HepG2 (cell line): ENCODE measurements around the gene AADACL4. TPM values are rescaled to one million over a fixed set of nuclear protein-coding genes. Genes with fewer than 3 reads are reported as not detected.

ENCODE experiments used
- ATAC-seq: fragments of 200-7000 bp; cut with Tn5 transposase; 3 replicates; pipeline ENCODE4 v1.9.1; 2020; ENCODE audit warnings: mild to moderate bottlenecking, moderate library complexity
- BruUV-seq: library from RNA; stranded (reverse); fragments of 400-500 nt; replicated peaks from 2 replicates; lab custom pipeline; 2021; lab: Mats Ljungman, UMichigan
- CTCF ChIA-PET: fragments of 300-600 bp; formaldehyde crosslinking; extraction: SDS; loops from one replicate; lab custom pipeline; 2021; ENCODE audit warnings: low total read pairs, inconsistent platforms, low intra/inter-chr PET ratio; lab: Yijun Ruan, JAX
- POLR2A ChIA-PET: fragments of 350-600 bp; sonication (Branson Sonifier 250); formaldehyde crosslinking; loops from one replicate; lab custom pipeline; 2020; ENCODE audit warnings: antibody characterized with exemption, inconsistent platforms; lab: Yijun Ruan, JAX
- DNase-seq: peaks from one replicate; pipeline ENCODE4 v3.0.0-alpha.2; 2015; ENCODE audit warnings: low spot score
- FAIRE-seq: peaks from 3 replicates; lab custom pipeline; 2011; peaks lifted over from hg19 to GRCh38; lab: Jason Lieb, UNC
- H2AFZ ChIP-seq: one replicate; pipeline ENCODE4 v1.6.1; 2011; ENCODE audit warnings: low read length, inconsistent platforms
- H3K27ac ChIP-seq: fragments of 300-600 bp; 3 replicates; pipeline ENCODE4 v1.8.0; 2011; ENCODE audit warnings: mixed run types, mild to moderate bottlenecking, mixed read lengths, low read length, inconsistent platforms; ENCODE audit not compliant: insufficient read depth; ENCODE audit errors: extremely low read length
- H3K27me3 ChIP-seq, 2 experiments: fragments of 200-600 bp in 1 of 2; 2 replicates in 1 of 2; 3 replicates in 1 of 2; pipeline versions ENCODE4 v1.6.0 to v1.8.0; 2011; ENCODE audit warnings: low read length in 2 of 2, mild to moderate bottlenecking in 2 of 2, moderate library complexity in 2 of 2, inconsistent platforms in 1 of 2; ENCODE audit not compliant: insufficient read depth in 2 of 2, control insufficient read depth in 1 of 2
- H3K36me3 ChIP-seq, 2 experiments: fragments of 200-600 bp in 1 of 2; replicated peaks in 1 of 2; 2 replicates in 1 of 2; 3 replicates in 1 of 2; pipeline versions ENCODE4 v1.5.1 to v1.8.0; 2011; ENCODE audit warnings: low read length in 2 of 2, inconsistent platforms in 1 of 2; ENCODE audit not compliant: insufficient read depth in 2 of 2, control insufficient read depth in 1 of 2
- H3K4me1 ChIP-seq: 2 replicates; pipeline ENCODE4 v1.5.1; 2012; ENCODE audit warnings: low read length, inconsistent platforms; ENCODE audit not compliant: insufficient read depth
- H3K4me2 ChIP-seq: 2 replicates; pipeline ENCODE4 v1.6.0; 2011; ENCODE audit warnings: low read depth, low read length, inconsistent platforms
- H3K4me3 ChIP-seq, 3 experiments: fragments of 200-600 bp in 1 of 3; sonication (generic), shearing (Covaris generic) in 1 of 3; replicated peaks in 1 of 3; 2 replicates each; pipeline ENCODE4 v1.5.1; 2011 to 2016; ENCODE audit warnings: low read length in 3 of 3, inconsistent platforms in 2 of 3, low read depth in 2 of 3, mild to moderate bottlenecking in 2 of 3, control low read depth in 1 of 3, mixed read lengths in 1 of 3; ENCODE audit not compliant: insufficient read depth in 1 of 3
- H3K79me2 ChIP-seq: one replicate; pipeline ENCODE4 v1.6.1; 2011; ENCODE audit warnings: low read length, inconsistent platforms; ENCODE audit not compliant: insufficient read depth
- H3K9ac ChIP-seq: 2 replicates; pipeline ENCODE4 v1.6.0; 2011; ENCODE audit warnings: mild to moderate bottlenecking, low read depth, low read length, inconsistent platforms; ENCODE audit not compliant: insufficient read depth
- H3K9me3 ChIP-seq: 2 replicates; pipeline ENCODE4 v1.5.1; 2012; ENCODE audit warnings: mild to moderate bottlenecking, low read length
- H4K20me1 ChIP-seq: 2 replicates; pipeline ENCODE4 v1.6.0; 2011; ENCODE audit warnings: inconsistent platforms, mild to moderate bottlenecking, low read length, moderate library complexity; ENCODE audit not compliant: insufficient read depth
- AKAP8 ChIP-seq: sonication (generic); formaldehyde crosslinking; IDR thresholded peaks from 2 replicates; pipeline ENCODE4 v1.5.1; 2020; ENCODE audit warnings: mild to moderate bottlenecking, missing genetic modification reagents
- CBFB ChIP-seq: sonication (generic); formaldehyde crosslinking; IDR thresholded peaks from 2 replicates; pipeline ENCODE4 v1.4.0; 2020; ENCODE audit warnings: missing genetic modification reagents
- CREB1 ChIP-seq, 2 experiments: fragments of 450-650 bp in 1 of 2; IDR thresholded peaks; 2 replicates each; pipeline ENCODE4 v1.6.1; 2016 to 2017; ENCODE audit warnings: control low read depth in 1 of 2, mild to moderate bottlenecking in 1 of 2, missing compliant biosample characterization in 1 of 2, missing genetic modification characterization in 1 of 2
- HOXA3 ChIP-seq: sonication (generic); formaldehyde crosslinking; IDR thresholded peaks from 2 replicates; pipeline ENCODE4 v1.5.0; 2020; ENCODE audit warnings: missing genetic modification reagents
- NFIC ChIP-seq: IDR thresholded peaks from 2 replicates; pipeline ENCODE4 v1.6.1; 2012; ENCODE audit warnings: mild to moderate bottlenecking, low read length, inconsistent platforms
- NPAS2 ChIP-seq: sonication (generic); formaldehyde crosslinking; IDR thresholded peaks from 2 replicates; pipeline ENCODE4 v1.8.0; 2022; ENCODE audit warnings: mild to moderate bottlenecking, missing genetic modification reagents, borderline replicate concordance
- PRMT3 ChIP-seq: sonication (generic); formaldehyde crosslinking; IDR thresholded peaks from 2 replicates; pipeline ENCODE4 v1.8.1; 2022; ENCODE audit warnings: low read depth, mild to moderate bottlenecking, moderate library complexity, missing genetic modification reagents, borderline replicate concordance
- SRSF4 ChIP-seq: fragments of 200-400 bp; formaldehyde crosslinking; IDR thresholded peaks from one replicate; pipeline ENCODE4 v1.6.1; 2018; ENCODE audit warnings: mild to moderate bottlenecking, low read depth, low read length, moderate library complexity; ENCODE audit not compliant: poor library complexity, severe bottlenecking
- SSRP1 ChIP-seq: IDR thresholded peaks from 2 replicates; pipeline ENCODE4 v1.6.1; 2016; ENCODE audit warnings: control low read depth
- TBP ChIP-seq: sonication (generic); formaldehyde crosslinking; IDR thresholded peaks from 2 replicates; pipeline ENCODE4 v1.5.0; 2020; ENCODE audit warnings: missing genetic modification reagents
- ZNF136 ChIP-seq: sonication (generic); formaldehyde crosslinking; IDR thresholded peaks from 2 replicates; pipeline ENCODE4 v1.8.1; 2022; ENCODE audit warnings: low read depth, mild to moderate bottlenecking, moderate library complexity, missing genetic modification reagents
- ZNF205 ChIP-seq: IDR thresholded peaks from 2 replicates; pipeline ENCODE4 v1.6.1; 2018; ENCODE audit warnings: missing biosample characterization, missing genetic modification reagents
- ZNF570 ChIP-seq: sonication (generic); formaldehyde crosslinking; IDR thresholded peaks from 2 replicates; pipeline ENCODE4 v1.4.0; 2020; ENCODE audit warnings: mild to moderate bottlenecking, missing genetic modification reagents, borderline replicate concordance
- WGBS: methylation state at CpG from one replicate; pipeline ENCODE4 v1.1.6; 2017; ENCODE audit warnings: low lambda C conversion rate; 5-methylcytosine and 5-hydroxymethylcytosine counted together
- in situ Hi-C: cut with HindIII; loops from 2 replicates; pipeline ENCODE4 v1.10.0; 2017; ENCODE audit warnings: low pct_unique_long_range_greater_than_20kb; ENCODE audit not compliant: extremely low pct_ligation_motif_present
- intact Hi-C: fragments of 100-400 bp; cut with micrococcal nuclease; formaldehyde crosslinking; loops from one replicate; pipeline ENCODE4 v1.10.0; 2022; ENCODE audit not compliant: unreplicated experiment
- polyA plus RNA-seq, 8 experiments: library from polyadenylated mRNA; depleted of rRNA in 3 of 8; stranded (reverse) in 7 of 8; unstranded in 1 of 8; fragments of >200 nt; fragmentation: Illumina TruSeq in 4 of 8; extraction: Trizol in 4 of 8; gene quantifications; 2 replicates each; pipeline versions ENCODE4 v1.2.1 to v1.2.3, GENCODE V29; 2011 to 2016; ENCODE audit warnings: low read depth in 4 of 8, missing spikeins in 1 of 8, mixed read lengths in 1 of 8; ENCODE audit not compliant: insufficient read depth in 1 of 8
- total RNA-seq, 5 experiments: library from RNA; depleted of rRNA; stranded (reverse); fragments of >200 nt; fragmentation: Illumina TruSeq; extraction: Trizol; gene quantifications; 2 replicates each; pipeline ENCODE4 v1.2.3, GENCODE V29; 2016; ENCODE audit warnings: low read depth in 1 of 5

Gene AADACL4
- total and polyA plus RNA-seq, 2 of the 13 experiments (the other 11 are each of a cell fraction or from before 2014, with no cell fraction given): not detected

DNA sequence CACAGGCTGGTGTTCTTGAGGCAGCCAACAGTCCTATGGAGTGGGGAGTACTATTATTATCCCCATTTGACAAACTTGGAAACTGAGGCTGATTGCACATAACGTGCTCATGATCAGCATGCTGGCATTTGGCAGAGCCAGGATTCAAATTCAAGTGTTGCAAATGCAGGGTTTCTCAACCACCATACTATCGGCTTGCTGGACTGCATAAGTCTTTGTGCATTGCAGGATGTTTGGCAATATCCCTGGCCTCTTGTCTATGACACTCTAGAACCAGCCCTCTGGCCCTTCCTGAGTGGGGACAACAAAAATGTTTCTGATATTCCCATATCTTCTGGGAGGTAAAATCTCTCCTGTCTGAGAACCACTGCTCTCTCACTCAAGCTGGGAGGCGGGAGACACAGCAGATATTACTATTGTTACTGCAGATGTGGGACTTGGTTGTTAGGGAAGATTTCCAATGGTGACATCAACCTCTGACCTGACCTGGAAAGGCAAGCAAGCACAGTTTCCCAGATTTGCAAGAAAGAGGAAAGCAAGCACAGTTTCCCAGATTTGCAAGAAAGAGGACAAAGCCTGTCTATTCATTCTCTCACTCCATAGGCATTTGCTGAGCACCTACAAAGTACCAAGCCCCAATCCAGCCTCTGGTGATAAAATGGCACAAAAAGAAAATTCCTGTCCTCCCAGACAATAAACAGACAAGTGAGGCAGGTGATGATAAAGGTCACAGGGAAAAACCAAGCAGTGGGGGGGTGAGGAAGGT, 71.0 kb downstream of the AADACL4 start:
- no peaks in the 10 kb centered on the region for H3K9me3 ChIP-seq
- DNase-seq (no peak), FAIRE-seq (no peak), ATAC-seq (no peak)
- no peaks in the 10 kb centered on the region for H3K4me1 ChIP-seq
- no peak overlapping the region for H2AFZ ChIP-seq
- ChIA-PET POLR2A (no interaction called here), CTCF (no interaction called here)
- H3K27me3 ChIP-seq: peaks cover 1 to 24% of the 10 kb centered on the region in 2 experiments; a peak in 4 of 5 replicates
- no TSS peak for BruUV-seq
- H3K4me2 ChIP-seq: no peak overlapping the region
- WGBS: 0% methylated on average over 2 of the region's 3 CpGs
- no peaks in the 10 kb centered on the region for H4K20me1 ChIP-seq
- H3K27ac ChIP-seq: no peak overlapping the region
- H3K36me3 ChIP-seq: no peaks in the 10 kb centered on the region
- intact Hi-C loops: no loop called here
- H3K79me2 ChIP-seq: no peaks in the 10 kb centered on the region
- no peak for TF ChIP-seq NPAS2
- TF ChIP-seq SRSF4: no peak
- no peak for TF ChIP-seq NFIC
- no peak for TF ChIP-seq CREB1 (IDR thresholded peaks at IDR 0.05)
- TF ChIP-seq CREB1 (CRISPR knock-in tag; IDR thresholded peaks at IDR 0.05): no peak
- TF ChIP-seq SSRP1 (CRISPR knock-in tag): no peak
- TF ChIP-seq AKAP8 (CRISPR knock-in tag): no peak
- TF ChIP-seq TBP: no peak
- TF ChIP-seq PRMT3: no peak
- H3K9ac ChIP-seq: no peak overlapping the region
- in situ Hi-C loops: no loop called here
- no peak overlapping the region for H3K4me3 ChIP-seq

DNA sequence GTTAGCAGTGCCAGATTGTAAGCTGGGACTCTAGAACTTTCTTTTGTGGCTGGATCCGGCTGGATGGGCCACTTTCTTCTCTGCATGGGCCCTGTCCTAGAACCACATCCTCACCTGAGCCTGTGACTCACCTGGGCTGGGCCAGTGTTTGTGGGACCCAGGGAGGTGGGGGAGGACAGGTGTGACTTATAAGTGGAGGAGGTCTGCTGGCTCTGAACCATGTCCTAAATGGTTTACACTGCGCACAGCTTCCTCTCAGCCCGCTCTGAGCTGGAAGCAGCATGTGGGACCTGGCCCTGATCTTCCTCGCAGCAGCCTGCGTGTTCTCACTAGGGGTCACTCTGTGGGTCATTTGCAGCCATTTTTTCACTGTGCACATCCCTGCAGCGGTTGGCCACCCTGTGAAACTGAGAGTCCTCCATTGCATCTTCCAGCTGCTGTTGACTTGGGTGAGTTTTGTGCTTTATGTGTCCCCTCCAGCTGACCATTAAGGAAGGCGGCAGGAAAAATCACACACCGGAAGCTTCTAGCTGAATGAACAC, 72.1 kb downstream of the AADACL4 start, which contains the start of gene AADACL3:
Gene AADACL3 (plus strand): TSS at position 215 of the 542 bp plus-strand sequence. CDS start 67 bp downstream, at position 282.
- in situ Hi-C loops: no loop called here
- no peak within 1 kb of the TSS for H3K4me2 ChIP-seq
- 49% methylated on average over 3 of the region's 8 CpGs for WGBS
- no peak within 1 kb of the TSS for H3K4me3 ChIP-seq
- no peak within 1 kb of the TSS for H2AFZ ChIP-seq
- POLR2A ChIA-PET: no interaction called here
- TF ChIP-seq ZNF136 (CRISPR knock-in tag): no peak
- TF ChIP-seq ZNF570 (CRISPR knock-in tag): no peak
- TF ChIP-seq CBFB: no peak
- no peak for TF ChIP-seq ZNF205 (CRISPR knock-in tag)
- no peak for TF ChIP-seq HOXA3 (CRISPR knock-in tag)
- no TSS peak for BruUV-seq
- no peaks in the 10 kb centered on the region for H3K9me3 ChIP-seq
- H4K20me1 ChIP-seq: no peaks in the 10 kb centered on the region
- no peak within 1 kb of the TSS for H3K9ac ChIP-seq
- DNase-seq: no peak
- CTCF ChIA-PET: no interaction called here
- ATAC-seq: no peak
- H3K36me3 ChIP-seq: no peaks in the 10 kb centered on the region
- intact Hi-C loops: no loop called here
- H3K79me2 ChIP-seq: no peaks in the 10 kb centered on the region
- no peaks in the 10 kb centered on the region for H3K4me1 ChIP-seq
- no peak for FAIRE-seq
- no peak within 1 kb of the TSS for H3K27ac ChIP-seq
- H3K27me3 ChIP-seq: peaks cover 1 to 24% of the 10 kb centered on the region in 2 experiments; a peak in 4 of 5 replicates
